Superior temporal gyrus (tissue), 1 donor: Measurements from ENCODE around the gene IGFBP7.
A peak's percentile ranks its signal among the peaks of the same experiment; 100 is the strongest.

Source experiments
- DNase-seq: peaks from one replicate; pipeline ENCODE4 v3.0.0-alpha.2; 2016; ENCODE audit errors: extremely low spot score

IGFBP7 gene

GRCh38 chr4:57131849-57132742 is 21.9 kb upstream of the IGFBP7 start:
- peak; percentile 63 for DNase-seq

DNA sequence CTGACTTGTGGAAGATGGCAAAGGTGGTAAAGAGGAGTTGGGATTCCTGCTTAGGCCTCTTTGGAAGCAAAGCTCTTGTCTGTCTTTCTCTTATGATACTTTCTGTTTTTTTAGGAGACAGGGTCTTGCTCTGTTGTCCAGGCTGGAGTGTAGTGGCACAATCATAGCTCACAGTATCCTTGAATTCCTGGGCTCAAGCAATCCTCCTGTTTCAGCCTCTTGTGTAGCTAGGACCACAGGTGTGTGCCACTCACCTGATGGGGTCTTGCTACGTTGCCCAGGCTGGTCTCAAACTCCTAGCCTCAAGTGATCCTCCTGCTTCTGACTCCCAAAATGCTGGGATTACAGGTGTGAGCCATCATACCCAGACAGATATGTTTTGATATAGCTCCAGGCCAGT is 19.3 kb upstream of the IGFBP7 start:
- DNase-seq, result no peak

GRCh38 chr4:57127361-57127760 is 17.2 kb upstream of the IGFBP7 start:
- no peak for DNase-seq

GRCh38 chr4:57125996-57126395 is 15.8 kb upstream of the IGFBP7 start:
- DNase-seq, result no peak

DNA sequence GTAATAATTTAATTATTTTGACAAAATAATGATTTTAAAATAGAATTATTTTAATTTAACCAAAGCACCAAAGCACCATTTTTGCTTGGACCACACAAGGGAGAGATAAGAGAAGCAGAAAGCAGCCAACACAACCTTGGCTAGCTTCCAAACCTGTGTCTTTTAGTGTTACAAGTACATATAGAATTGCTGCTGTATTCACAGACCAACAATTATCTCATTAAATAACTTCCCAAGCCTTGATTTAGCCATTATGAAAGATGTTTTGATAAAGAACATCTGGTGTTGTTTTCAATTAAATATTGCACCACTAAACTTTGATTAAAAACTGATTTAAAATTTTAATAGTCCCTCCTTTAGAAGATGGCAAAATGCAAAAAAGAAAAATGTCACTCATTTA is 14.0 kb upstream of the IGFBP7 start:
- DNase-seq, result no peak

DNA sequence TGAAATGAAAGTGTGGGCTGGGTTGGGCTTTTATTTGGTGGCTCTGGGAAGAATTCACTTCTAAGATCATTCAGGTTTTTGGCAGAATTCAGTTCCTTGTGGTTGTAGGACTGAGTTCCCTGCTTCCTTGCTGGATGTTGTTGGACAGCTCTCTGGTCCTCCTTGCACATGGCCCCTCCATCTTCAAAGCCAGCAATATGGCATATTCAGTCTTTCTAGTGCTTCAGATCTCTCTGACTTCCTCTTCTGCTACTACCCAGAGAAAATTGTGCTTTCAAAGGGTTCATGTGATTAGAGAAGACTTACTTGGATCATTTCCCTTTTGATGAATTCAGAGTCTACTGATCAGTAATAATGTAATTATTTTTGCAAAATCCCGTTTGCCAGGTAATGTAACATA is 12.8 kb upstream of the IGFBP7 start:
- no peak for DNase-seq

DNA sequence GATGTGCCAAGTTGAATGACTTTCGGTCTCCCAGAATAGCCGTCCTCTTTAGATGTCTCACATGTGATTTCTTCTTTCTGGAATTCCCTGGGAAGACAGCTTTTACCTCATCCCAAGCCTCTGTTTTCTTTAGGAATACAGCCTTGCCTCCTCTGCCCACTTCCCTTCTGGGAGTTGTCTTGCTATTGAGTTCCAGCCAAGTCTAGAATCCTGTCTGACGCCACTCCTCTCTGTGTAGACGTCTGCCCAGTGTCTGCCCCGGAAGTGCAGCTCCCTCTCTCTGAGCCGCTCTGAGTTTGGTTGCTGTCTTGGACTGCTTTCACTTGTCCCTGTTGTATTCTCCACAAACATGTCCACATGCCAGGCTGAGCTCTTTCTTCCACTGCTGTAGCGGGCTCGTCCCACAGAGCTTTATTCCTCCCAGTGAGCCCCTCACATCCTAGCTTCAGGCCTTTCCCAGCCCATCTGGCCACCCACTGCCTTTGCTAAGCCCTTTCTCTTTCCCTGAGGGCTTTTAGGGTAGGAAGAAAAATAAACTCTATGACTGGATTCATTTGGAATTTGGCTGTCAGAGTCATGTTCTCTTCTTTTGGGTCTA is 9.0 kb upstream of the IGFBP7 start:
- no peak for DNase-seq

- no peak for DNase-seq
Measured at GRCh38 chr4:57117491-57117890, 7.3 kb upstream of the IGFBP7 start.

DNA sequence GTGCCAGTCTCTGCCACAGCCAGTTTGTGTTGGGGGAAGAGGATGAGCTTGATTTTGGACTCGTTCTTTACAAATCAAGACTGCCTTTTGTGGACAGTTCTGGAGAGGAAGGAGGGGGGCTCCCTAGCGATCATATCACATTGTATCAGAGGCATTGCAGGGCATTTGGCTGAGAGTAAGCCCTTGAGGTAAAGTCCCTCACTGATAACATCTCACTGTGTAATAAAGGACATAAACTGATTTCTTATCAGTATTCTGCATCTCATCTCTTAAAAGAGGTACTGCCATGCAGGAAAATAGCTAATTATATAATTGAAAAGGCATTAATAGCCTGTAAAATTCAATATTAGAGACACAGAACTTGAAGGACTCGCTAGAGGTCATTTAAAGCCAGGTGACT is 6.1 kb upstream of the IGFBP7 start:
- no peak for DNase-seq

DNA sequence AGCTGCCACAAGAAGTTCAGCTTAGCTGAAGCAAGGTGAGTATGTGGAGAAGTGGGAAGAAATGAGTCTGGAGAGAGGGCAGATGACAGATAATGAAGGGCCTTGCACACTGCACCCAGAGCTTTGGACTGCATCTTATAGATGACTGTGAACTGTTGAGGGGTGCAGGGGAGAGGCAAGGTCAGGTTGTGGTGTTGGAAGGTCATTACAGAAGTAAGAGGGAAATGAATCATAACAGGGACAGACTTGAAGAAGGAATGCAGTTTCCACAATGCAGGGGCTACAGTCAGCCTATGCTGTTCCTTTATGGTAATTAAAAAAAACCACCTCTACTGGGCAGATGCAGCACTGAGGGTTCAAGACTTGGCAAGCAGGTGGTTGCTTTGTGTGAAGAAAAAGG is 4.8 kb upstream of the IGFBP7 start:
- DNase-seq, result no peak

DNA sequence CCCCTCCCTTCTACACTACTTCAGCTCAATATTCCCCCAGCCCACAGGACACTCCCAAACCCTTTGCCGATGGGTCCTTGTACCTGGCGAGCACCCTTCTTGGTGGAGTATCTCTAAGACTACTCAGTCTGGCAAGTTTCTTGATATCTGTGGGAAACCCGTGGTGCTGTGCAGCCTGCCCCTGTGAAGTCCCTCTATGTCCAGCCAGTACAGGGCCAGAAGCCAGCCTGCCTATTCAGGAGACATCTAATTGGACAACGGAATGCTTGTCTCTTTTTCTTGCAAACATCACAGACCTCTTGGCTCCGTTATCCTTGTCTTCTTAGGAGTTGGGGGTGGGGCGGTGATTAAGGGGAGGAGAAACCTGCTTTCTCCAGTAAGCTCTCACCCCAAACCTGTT is 3.7 kb upstream of the IGFBP7 start:
- DNase-seq, result no peak

GRCh38 chr4:57110640-57111511 is 691 bp upstream of the IGFBP7 start:
- peak; percentile 50 for DNase-seq

DNA sequence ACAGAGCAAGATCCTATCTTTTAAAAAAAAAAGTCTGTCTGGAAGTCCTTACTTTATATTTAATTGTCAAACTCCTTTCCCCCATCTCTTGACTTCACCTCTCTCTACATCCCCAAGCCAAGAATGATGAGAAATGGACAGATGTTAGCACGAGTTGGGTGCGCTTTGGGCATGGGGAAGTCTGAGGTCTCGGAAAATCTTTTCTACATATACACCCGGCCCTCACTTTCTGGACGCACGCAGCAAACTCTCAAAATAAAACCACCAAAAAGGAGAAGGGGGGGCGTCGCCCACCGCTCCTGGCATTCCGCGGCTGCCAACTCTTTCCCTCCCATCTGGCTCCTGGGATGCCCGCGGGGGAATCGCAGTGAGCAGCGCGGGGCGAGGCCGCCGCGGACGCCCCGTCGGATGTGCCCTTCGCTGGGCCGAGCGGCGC is 756 bp downstream of the IGFBP7 start:
- DNase-seq, result no peak

DNA sequence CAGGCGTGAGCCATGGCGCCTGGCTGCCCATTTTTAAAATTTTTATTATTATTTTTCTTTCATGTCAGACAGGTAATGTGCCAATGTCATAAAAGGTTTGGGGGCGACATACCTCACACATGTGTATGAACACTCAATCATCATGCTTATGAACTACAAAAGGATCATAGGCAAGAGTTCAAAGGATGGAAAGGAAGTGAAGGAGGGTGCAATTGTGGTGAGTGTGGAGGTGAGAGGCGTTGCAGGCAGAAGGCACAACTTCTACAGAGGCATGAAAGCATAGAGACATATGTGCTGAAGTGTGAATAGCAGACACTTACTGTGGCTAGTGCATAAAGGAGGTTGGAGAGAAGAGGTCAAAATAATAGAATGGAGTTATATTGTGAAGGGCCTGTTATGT is 4.0 kb downstream of the IGFBP7 start:
- no peak for DNase-seq

DNA sequence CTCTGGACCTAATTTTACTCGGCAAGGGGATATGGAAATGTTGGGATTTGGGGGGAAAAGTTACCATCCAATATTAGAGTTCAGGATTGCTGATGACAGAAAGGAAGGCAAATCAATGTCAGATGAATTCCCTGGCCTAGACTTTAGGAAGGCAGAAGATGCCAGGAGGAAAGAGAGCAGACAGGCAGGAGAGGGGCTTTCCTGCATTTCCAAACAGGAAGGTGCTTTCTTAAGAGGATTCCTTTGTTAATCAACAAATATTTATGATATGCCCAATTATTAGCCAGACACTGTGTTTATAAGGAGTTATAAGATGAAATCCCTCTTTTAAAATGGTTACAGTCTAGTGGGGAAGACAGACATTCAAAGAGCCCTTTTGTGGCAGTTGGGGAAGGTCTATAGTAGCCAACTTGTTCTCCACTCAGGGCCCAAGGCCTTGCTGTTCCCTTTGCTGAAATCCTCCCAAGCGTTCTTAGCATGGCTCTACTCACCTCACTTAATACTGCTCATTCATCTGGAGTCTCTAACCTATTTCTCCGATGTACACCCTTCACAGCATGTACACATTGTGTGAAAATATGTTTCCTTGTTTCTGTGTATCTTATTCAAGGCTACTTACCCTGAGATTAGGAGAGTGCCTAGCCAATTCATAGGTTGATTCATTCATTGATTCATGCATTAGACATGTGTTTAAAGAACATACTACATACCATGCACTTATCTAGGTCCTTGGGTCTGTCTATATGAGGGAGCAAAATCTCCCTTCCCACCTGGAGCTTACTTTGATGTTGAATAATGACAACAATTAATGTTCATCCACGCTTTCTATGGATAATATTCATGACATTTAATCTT is 5.3 kb downstream of the IGFBP7 start:
- DNase-seq, result no peak

GRCh38 chr4:57103051-57103450 is 7.1 kb downstream of the IGFBP7 start:
- no peak for DNase-seq

- DNase-seq, result no peak
Measured at GRCh38 chr4:57102050-57102624, 8.0 kb downstream of the IGFBP7 start.

DNA sequence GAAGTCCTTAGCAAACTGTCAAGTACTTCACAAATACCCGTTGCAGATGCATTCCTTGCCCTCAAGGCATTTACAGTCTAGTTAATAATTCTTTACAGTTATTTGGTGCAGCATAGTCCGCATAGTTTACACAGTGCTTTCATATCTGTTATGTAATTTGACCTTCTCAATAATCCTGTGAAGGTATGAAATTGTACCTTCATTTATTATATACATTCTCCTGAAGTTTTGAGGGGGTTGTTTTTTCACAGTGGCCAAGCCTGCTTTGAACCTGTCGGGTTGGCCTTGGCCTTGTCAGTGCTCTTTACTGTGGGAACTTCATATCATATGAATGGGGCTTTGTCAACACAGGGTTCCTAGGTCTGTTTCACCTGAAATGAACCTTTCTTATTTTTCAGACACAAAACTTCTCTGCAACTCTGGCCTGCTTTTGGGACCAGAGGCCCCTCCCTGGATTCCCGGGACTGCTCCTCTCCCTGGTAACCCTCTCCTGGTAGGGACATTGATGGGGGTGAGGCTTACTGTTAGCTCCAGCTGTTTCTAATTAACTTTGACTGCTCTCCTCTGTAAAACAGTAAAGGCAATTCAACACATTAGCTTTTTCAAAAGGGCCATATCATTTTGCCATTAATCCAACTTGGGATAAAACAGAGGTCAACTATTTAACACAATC is 9.1 kb downstream of the IGFBP7 start:
- DNase-seq, result no peak

GRCh38 chr4:57099363-57099762 is 10.8 kb downstream of the IGFBP7 start:
- DNase-seq, result no peak

DNA sequence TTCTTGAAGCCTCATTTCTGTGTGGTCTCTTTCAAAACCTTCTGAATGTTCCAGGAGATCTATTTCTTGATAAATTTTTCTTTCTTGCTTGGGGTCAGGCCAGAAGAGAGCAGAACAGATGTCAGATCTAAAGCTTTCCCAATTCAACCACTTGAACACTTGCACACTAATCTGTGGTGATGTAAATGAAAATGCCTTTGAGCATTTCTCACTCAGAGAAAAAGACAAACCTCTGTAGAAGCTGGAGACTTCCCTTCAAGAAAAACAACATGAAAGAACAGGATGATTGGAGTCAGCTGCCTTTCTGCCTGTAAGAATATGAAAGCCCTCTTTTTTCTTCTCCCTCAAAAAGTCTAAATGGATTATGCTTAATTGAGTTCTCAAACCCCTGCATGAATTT is 11.2 kb downstream of the IGFBP7 start:
- DNase-seq, result no peak

- DNase-seq, result no peak
Measured at GRCh38 chr4:57098415-57098814, 11.8 kb downstream of the IGFBP7 start.
